ENCODE data around the gene TMEM161A.
"Not testable (repeated sequence)": the region's sequence is repeated elsewhere in the genome, so short reads cannot be mapped to it uniquely, and the experiment has no call there.

GRCh38 chr19:19106938-19107337, 31.3 kb downstream of the TMEM161A start:
- TF ChIP-seq REST (IDR thresholded peaks at IDR 0.05; ENCODE audit: borderline replicate concordance); SMC3 (conservative IDR thresholded peaks at IDR 0.05; ENCODE audit: poor library complexity); CTCF (IDR thresholded peaks at IDR 0.05; ENCODE audit: poor library complexity, severe bottlenecking); EP300 (conservative IDR thresholded peaks at IDR 0.05; ENCODE audit: poor library complexity, severe bottlenecking); EZH2 (IDR thresholded peaks at IDR 0.05; ENCODE audit: borderline replicate concordance, insufficient read depth, low read length, poor library complexity, severe bottlenecking); POLR2AphosphoS5 (IDR thresholded peaks at IDR 0.05); MXI1 (conservative IDR thresholded peaks at IDR 0.05; ENCODE audit: poor library complexity, severe bottlenecking); RAD21 (conservative IDR thresholded peaks at IDR 0.05); TAF1 (IDR thresholded peaks at IDR 0.05; ENCODE audit: low read depth): not testable (repeated sequence)

All from neural cell (in vitro differentiated cells).